SU-DHL-6 (cell line): ENCODE measurements around the gene TRIM32.

Experiments used
- H2AFZ ChIP-seq: fragments of 200-600 bp; sonication (generic); 2 replicates; pipeline ENCODE4 v1.6.1; 2014; ENCODE audit warnings: low read depth, mild to moderate bottlenecking, moderate library complexity, mixed read lengths, antibody characterized with exemption, low read length; ENCODE audit not compliant: severe bottlenecking
- H3F3A ChIP-seq: fragments of 200-600 bp; shearing (Covaris generic); 2 replicates; pipeline ENCODE4 v1.6.0; 2016; ENCODE audit warnings: antibody characterized with exemption, mild to moderate bottlenecking; ENCODE audit not compliant: insufficient read depth
- H3K27ac ChIP-seq: fragments of 200-600 bp; sonication (generic); 2 replicates; pipeline ENCODE4 v1.5.1; 2016; ENCODE audit warnings: low read depth, mild to moderate bottlenecking, low read length, moderate library complexity, mixed read lengths
- H3K27me3 ChIP-seq: fragments of 200-600 bp; sonication (generic), shearing (Covaris generic); 2 replicates; pipeline ENCODE4 v1.6.0; 2014; ENCODE audit warnings: mild to moderate bottlenecking, low read length
- H3K36me3 ChIP-seq: fragments of 200-600 bp; sonication (generic); 2 replicates; pipeline ENCODE4 v1.6.1; 2014; ENCODE audit warnings: mild to moderate bottlenecking, low read length, mixed read lengths
- H3K4me2 ChIP-seq: fragments of 300-600, 200-600 bp; shearing (Covaris generic), sonication (generic); 2 replicates; pipeline ENCODE4 v1.6.0; 2014; ENCODE audit warnings: low read length, low read depth, mild to moderate bottlenecking; ENCODE audit not compliant: poor library complexity, severe bottlenecking
- H3K4me3 ChIP-seq: fragments of 200-600 bp; sonication (generic); 2 replicates; pipeline ENCODE4 v1.5.1; 2014; ENCODE audit warnings: antibody characterized with exemption, low read length, mild to moderate bottlenecking, mixed read lengths; ENCODE audit not compliant: insufficient read depth, poor library complexity, severe bottlenecking
- H3K79me2 ChIP-seq: fragments of 200-600 bp; sonication (generic); 2 replicates; pipeline ENCODE4 v1.6.1; 2014; ENCODE audit warnings: mild to moderate bottlenecking, low read length, moderate library complexity; ENCODE audit not compliant: insufficient read depth
- H3K9ac ChIP-seq: fragments of 200-600 bp; sonication (generic); 2 replicates; pipeline ENCODE4 v1.7.0; 2014; ENCODE audit warnings: mild to moderate bottlenecking, low read length
- H3K9me2 ChIP-seq: fragments of 200-600 bp; sonication (generic); replicated peaks from 2 replicates; pipeline ENCODE4 v1.6.1; 2014; ENCODE audit warnings: low read length; ENCODE audit not compliant: insufficient read depth
- H3K9me3 ChIP-seq: fragments of 200-600 bp; sonication (generic); 2 replicates; pipeline ENCODE4 v1.6.1; 2014; ENCODE audit warnings: low read length, mixed read lengths; ENCODE audit not compliant: insufficient read depth
- H4K20me1 ChIP-seq: fragments of 200-600 bp; sonication (generic); 2 replicates; pipeline ENCODE4 v1.6.1; 2014; ENCODE audit warnings: low read depth, mild to moderate bottlenecking, antibody characterized with exemption, low read length, moderate library complexity, mixed read lengths
- CTCF ChIP-seq: fragments of 200-600 bp; sonication (generic); IDR thresholded peaks from one replicate; pipeline ENCODE4 v1.5.1; 2017; ENCODE audit warnings: antibody characterized with exemption, mild to moderate bottlenecking, low read length, moderate library complexity; ENCODE audit not compliant: insufficient read depth, poor library complexity, severe bottlenecking
- EZH2phosphoT487 ChIP-seq: fragments of 200-600 bp; sonication (generic), shearing (Covaris generic); conservative IDR thresholded peaks from 2 replicates; pipeline ENCODE4 v1.6.1; 2018; ENCODE audit warnings: mild to moderate bottlenecking, antibody characterized with exemption, low read length, moderate library complexity, mixed read lengths

The TRIM32 gene

GRCh38 chr9:116716438-116716837 lies 29.3 kb downstream of the TRIM32 start:
- Histone ChIP-seq H3K27me3 (no peaks in the 10 kb centered on the region), H3F3A (no peaks in the 10 kb centered on the region), H3K79me2 (no peaks in the 10 kb centered on the region), H3K9ac (no peak overlapping the region), H3K4me3 (no peak overlapping the region), H3K9me2 (no peaks in the 10 kb centered on the region), H3K4me2 (no peak overlapping the region), H3K36me3 (no peaks in the 10 kb centered on the region), H3K27ac (no peak overlapping the region), H2AFZ (no peak overlapping the region), H3K9me3 (no peaks in the 10 kb centered on the region), H4K20me1 (no peaks in the 10 kb centered on the region)
- no peak for TF ChIP-seq CTCF
- no peak for TF ChIP-seq EZH2phosphoT487

GRCh38 chr9:116717150-116717549 lies 30.0 kb downstream of the TRIM32 start:
- TF ChIP-seq CTCF = no peak
- TF ChIP-seq EZH2phosphoT487 = no peak
- Histone ChIP-seq H3K9me2 (no peaks in the 10 kb centered on the region), H4K20me1 (no peaks in the 10 kb centered on the region), H3K27ac (no peak overlapping the region), H3K4me2 (no peak overlapping the region), H3K9me3 (no peaks in the 10 kb centered on the region), H3K4me3 (no peak overlapping the region), H3F3A (no peaks in the 10 kb centered on the region), H3K36me3 (no peaks in the 10 kb centered on the region), H3K79me2 (no peaks in the 10 kb centered on the region), H2AFZ (no peak overlapping the region), H3K9ac (no peak overlapping the region), H3K27me3 (no peaks in the 10 kb centered on the region)

- no peak overlapping the region for H3K4me2 ChIP-seq
- H3K27me3 ChIP-seq = no peaks in the 10 kb centered on the region
- H3K36me3 ChIP-seq = no peaks in the 10 kb centered on the region
- H3K27ac ChIP-seq = no peak overlapping the region
- no peak overlapping the region for H3K9ac ChIP-seq
- H3K4me3 ChIP-seq = no peak overlapping the region
- H2AFZ ChIP-seq = no peak overlapping the region
- H3K9me3 ChIP-seq = no peaks in the 10 kb centered on the region
- no peaks in the 10 kb centered on the region for H3K79me2 ChIP-seq
- H3F3A ChIP-seq = no peaks in the 10 kb centered on the region
- no peaks in the 10 kb centered on the region for H3K9me2 ChIP-seq
- H4K20me1 ChIP-seq = no peaks in the 10 kb centered on the region
- TF ChIP-seq CTCF (no peak), EZH2phosphoT487 (no peak)
Observed at GRCh38 chr9:116718111-116718510, 31.0 kb downstream of the TRIM32 start.

GRCh38 chr9:116720111-116720510 lies 33.0 kb downstream of the TRIM32 start:
- Histone ChIP-seq H3F3A (no peaks in the 10 kb centered on the region), H3K4me3 (no peak overlapping the region), H3K9me3 (no peaks in the 10 kb centered on the region)

More at GRCh38 chr9:116720111-116720510, 33.0 kb downstream of the TRIM32 start:
- Histone ChIP-seq H3K27me3 (no peaks in the 10 kb centered on the region), H2AFZ (no peak overlapping the region), H3K4me2 (no peak overlapping the region), H3K79me2 (no peaks in the 10 kb centered on the region), H3K36me3 (no peaks in the 10 kb centered on the region), H3K9ac (no peak overlapping the region), H3K27ac (no peak overlapping the region), H4K20me1 (no peaks in the 10 kb centered on the region), H3K9me2 (no peaks in the 10 kb centered on the region)
- TF ChIP-seq EZH2phosphoT487 (no peak), CTCF (no peak)
